Inflammatory macrophage treated with lipopolysaccharide for 1 hour (primary cell): ENCODE data around the gene FAM78A.
A peak's percentile ranks its signal among the peaks of the same experiment; 100 is the strongest.
"Not testable (repeated sequence)": the region's sequence is repeated elsewhere in the genome, so short reads cannot be mapped to it uniquely, and the experiment has no call there.

Experiments used
- DNase-seq, 2 donors: peaks; one replicate each; pipeline ENCODE4 v3.0.0-alpha.2; 2020 to 2022

FAM78A gene

GRCh38 chr9:131280660-131281059 is 4.3 kb upstream of the FAM78A start:
- no peak for DNase-seq

GRCh38 chr9:131279863-131280570 is 3.7 kb upstream of the FAM78A start:
- DNase-seq = peak in 1 of 2 donors; percentile 70

- no peak for DNase-seq
These were observed 3.0 kb upstream of the FAM78A start for GRCh38 chr9:131279196-131279862.

DNA sequence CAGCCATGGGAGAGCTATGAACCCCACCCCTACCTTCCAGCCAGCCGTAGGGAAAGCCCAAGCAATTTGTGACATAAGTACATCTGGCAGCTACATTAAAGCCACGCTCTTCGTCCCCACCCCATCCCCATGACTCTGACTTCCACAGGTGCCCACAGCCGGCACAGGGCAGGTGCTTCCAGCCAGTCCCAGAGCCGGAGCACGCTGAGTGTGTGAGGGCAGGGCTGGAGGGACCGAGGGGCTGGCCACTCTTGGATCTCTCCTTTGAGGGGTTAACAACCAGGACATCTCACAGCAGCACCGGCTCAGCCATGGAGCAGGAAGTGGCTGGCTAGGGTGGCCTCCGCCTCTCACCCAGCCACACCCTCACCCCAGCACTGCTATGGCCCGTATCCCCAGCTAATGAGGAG is 2.4 kb upstream of the FAM78A start:
- peak in 1 of 2 donors; percentile 22 for DNase-seq

GRCh38 chr9:131277910-131278701 is 1.8 kb upstream of the FAM78A start:
- DNase-seq = peak; percentile 40 to 59

DNA sequence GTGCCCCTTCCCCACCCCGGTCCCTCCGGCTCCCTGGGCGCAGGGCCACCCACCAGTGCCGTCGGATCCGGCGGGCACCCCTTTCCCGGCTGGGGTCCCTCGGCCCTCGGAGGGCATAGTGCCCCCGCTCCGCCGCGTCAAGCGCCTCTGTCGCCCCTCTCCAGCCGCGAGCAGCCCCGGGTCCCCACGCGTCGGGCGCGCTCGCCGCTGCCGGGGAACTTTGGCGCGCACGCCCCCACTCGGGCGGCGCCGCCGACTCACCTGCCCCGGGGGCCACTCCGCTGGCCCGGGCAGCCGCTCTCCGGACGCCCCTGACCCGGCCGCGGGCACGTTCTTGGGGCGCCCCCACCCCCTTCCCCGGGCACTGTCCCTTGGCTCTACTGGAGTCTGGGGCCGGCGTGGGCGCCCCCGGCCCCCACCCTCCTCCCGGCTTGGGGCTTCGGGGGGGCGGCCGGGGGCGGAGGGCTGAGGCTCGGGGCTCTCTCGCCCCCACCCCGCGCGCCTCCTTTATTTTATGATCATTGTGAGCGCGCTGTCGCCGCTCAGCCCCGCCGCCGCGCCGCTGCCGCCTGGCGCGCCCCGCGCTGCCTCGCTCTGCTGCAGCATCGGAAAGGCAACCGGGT is 1.1 kb upstream of the FAM78A start:
- DNase-seq = no peak

DNA sequence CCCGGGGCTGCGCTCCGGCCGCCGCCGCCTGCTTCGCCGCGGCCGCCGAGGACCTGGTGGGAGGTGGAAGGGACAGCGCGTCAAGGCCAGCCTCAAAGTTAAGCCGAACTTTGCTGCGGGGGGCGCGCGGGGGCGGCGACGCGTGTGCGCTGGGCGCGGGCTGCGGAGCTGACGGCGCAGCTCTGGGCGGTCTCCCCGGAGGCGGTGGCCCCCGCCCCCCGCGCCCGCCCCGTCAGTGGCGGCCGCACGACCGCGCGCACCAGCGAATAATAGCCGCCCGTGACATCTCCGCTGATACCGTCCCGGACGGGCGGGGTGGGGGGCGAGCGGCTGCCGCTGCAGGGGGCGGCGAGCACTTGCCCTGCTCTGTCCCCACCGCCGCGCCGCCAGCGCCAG is 579 bp upstream of the FAM78A start:
- DNase-seq = no peak

DNA sequence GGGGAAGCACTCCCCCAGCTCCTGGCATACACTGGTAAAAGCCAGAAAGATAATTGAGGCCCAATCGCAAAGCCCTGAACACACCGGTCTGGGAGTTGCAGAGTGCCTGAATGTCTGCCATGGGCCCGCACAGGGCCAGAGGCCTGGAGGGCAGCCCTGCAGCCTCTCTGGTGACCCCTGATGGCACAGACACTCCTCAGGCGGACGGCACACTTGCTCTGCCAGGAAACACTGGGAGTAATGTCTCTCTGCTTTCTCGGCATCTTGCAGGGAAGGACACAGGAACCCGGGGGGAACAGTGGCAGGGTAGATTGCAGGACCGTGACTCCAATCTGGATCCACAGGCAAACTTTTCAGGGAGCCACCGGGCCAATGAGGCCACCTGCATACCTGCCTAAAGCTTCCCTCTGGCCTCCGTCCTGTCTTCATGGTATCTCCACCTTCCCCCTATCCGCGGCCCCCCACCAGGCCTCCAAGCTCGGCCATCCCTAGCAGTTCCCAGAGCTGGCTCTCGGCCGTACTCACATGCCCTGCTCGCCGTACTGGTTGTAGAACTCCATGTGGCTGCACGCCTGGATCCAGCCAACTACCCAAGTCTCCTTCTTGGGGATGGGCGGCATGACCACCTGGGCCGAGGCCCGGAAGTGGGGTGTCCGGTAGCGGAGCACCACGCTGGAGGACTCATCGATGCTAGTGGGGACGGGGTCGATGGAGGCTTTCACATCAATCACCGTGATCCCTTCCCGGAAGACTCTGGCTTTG is 797 bp downstream of the FAM78A start:
- DNase-seq = peak; percentile 43 to 52

DNA sequence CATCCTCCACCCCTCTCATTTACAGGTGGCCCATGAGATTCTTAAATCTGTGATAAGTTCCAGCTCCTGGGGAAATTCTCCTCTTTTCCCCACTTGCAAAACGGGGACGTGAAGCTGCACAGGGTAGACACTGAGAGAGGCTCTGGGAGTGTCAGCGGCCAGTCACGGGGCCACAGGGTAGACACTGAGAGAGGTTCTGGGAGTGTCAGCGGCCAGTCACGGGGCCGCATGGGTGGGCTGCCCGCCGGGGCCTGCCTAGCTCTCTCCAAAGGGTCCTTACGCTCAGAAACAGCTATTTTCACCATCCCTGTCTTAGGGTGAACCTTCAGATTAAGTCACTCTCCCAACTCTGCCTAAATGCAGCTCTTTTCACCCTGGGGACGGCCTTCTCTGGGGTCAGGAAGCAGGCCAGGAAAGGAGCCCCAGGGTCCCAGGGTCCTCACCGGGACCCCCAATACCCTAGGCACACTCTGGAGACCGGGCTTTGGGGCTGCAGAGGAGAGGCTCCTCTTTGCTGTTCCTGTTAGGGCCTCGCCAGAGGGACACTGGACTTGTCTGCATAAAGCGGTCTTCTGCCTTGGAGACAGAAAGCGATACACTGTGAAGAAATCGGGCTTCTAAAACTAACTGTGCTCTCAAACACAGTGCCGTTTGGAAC is 1.5 kb downstream of the FAM78A start:
- peak; percentile 59 to 83 for DNase-seq

DNA sequence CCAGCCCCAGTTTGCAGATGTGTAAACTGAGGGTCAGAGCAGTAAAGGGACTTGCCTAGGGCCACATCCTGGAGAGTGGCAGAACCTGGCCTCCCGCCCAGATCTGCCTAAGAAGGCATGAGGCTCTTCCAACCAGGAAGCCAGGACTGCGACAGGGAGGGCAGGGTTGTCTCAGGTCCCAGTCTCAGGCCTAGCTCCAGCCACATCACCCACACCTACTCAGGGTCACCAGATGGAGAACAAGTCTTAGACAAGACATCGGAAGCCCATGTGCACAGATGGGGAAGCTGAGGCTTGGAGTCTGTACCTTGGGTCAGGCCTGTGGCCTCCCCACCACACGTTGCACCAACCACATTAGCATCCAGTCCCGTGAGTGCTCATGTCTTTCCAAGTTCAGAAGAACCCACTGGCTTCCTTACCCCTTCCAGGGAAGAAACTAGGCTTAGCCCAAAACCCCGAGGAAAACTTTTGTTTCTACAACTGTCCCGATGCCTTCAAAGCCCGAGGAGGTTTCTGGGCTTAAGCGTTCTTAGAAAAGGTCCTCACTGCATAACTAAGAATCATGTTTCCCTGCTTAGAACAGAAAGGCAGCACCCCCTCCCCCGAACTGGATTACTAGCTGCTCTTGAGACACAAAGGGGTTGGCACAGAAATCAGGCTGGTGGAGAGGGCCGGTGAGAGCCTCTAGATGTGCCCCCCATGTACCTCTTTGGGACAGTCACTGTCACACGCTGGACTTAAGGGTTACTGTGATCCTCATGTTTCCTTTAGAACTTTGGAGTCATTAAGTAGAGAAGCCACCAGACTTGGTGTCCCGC is 2.2 kb downstream of the FAM78A start:
- DNase-seq = peak in 1 of 2 donors; percentile 76

DNA sequence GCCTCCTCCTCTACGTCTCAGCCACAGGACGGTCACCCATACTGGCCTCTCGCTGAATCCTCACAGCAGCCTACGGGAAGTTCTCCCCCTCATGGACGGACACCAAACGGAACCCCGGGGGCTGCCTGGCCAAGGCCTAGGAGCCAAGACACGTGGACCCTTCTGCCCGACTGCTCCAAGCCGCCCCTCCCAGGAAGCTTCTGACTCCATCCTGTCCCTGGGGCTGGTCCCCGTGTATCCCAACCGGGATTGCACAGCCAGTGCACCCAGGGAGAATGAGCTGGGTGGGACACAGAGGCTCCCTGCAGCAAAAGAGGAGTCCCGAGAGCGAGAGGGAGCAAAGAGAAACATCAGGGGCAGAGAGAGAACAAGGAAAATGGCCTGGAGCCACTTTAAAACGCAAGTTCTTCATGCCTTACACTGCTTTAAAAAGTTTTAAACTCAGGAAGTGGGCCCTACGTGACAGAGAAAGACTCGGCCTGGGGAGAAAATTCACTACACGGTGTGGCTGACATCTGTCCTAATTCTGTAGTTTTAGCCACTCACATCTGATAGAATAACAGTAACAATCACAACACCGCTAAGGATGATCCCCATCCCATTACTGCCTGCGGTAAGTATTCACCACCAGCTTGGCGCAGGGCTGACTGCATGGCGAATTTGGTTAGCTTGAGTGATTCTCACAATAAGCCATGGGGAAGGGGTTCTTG is 3.0 kb downstream of the FAM78A start:
- DNase-seq = peak; percentile 55 to 61

DNA sequence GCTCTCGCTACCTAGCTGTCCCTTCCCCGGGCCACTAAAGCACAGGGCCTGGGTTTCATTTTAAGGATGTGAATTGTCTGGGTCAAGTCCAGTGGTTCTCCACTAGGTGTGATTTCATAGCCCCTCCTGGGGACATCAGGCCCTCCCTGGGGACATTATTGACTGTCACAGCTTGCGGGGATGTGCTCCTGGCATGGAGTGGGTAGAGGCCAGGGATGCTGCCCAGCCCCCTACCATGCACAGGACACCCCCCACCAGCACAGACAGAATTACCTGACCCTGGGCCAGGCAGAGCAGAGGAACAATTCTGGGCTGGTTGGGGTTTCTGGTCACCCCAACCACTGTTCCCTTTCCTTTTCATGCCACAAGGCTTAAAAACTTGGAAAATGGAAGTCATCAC is 4.1 kb downstream of the FAM78A start:
- no peak for DNase-seq

DNA sequence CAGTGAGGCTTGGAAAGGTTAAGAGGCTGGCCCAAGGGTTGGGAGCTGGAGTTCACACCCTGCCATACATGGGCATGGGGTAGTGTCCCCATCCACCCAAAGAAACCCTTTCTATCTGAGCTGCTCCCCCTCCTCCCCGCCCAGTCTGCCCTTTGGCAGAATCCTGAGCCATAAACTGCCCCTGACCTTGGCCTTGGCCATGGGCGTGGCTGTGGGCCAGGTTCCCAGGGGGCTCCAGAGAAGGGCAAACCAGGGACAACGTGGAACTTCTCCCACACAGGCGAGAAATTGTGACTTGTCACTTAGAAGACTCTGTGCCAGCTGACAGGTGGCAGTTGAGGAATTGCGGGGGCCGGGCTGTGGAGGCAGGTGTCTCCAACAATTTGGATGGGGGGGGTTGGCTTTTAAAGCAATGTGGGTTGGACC is 4.8 kb downstream of the FAM78A start:
- no peak for DNase-seq

DNA sequence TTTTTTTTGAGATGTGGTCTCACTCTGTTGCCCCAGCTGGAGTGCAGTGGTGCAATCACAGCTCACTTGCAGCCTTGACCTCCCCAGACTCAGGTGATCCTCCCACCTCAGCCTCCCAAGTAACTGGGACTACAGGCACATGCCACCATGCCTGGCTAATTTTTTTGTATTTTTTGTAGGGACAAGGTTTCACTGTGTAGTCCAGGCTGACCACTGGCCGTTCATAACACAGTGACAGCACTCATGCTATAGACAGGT is 5.4 kb downstream of the FAM78A start:
- DNase-seq = not testable (repeated sequence)

GRCh38 chr9:131270171-131271015 is 5.9 kb downstream of the FAM78A start:
- DNase-seq = peak; percentile 82 to 97

DNA sequence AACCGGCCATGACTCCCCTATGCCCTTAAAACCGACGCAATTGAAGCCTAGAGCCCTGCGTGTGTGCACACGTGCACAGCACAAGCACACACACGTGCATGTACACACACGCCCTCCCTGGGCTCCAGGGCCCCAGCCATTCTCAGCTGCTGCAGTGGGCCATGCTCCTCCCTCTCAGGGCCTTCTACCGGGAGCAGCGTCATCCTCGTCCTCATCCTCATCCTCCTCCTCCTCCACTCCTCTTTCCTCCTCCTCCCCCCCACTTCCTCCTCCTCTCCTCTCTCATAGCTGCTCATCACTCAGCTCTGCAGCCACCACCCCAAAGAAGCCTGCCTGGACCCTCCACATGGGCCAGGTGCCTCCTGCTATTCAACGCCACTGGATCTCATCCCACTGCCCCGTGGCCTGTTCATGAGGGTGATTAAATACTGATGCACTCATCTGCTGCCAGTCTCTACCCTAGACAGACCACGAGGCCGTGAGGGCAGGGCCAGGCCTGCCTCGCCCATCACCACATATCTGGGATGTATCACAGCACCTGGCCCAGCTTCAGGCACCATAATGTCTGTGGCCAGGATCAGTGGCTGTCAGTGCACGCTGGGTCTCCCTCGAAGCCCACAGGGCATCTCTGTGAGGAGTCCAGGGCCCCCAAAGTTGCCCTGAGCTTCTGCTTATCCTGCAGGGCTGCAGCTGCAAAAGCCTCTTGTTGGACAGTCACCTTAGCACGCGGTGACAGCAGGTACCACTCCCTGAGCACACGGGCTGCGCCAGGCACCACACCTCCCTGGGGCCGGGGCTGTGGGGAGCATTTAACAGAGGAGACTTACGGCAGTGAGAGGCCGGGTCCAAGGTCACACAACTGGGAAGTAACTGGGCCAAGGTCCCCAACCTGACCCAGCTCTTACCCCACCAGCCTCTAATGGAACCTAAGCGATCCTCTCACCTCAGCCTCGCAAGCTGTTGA is 9.8 kb downstream of the FAM78A start:
- DNase-seq = no peak

GRCh38 chr9:131264231-131264630 is 12.1 kb downstream of the FAM78A start:
- no peak for DNase-seq

DNA sequence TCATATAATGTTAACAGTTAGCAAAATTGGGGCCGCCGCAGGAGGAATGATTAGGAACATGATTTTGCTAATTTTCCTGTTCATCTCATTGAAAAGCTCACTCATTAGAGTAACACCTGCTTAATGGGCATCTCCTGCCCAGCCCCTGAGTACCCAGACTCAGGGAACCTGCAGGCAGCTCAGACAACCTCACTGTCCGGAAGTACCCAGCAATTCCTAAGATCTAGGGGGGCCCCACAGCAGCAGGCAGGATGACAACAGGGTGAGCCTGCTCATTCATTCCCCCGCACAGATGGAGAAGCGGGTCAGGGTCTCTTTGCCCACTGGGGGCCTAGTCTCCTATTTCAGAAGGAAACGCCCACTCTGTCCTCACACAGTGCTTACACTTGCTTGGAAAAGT is 12.6 kb downstream of the FAM78A start:
- no peak for DNase-seq

DNA sequence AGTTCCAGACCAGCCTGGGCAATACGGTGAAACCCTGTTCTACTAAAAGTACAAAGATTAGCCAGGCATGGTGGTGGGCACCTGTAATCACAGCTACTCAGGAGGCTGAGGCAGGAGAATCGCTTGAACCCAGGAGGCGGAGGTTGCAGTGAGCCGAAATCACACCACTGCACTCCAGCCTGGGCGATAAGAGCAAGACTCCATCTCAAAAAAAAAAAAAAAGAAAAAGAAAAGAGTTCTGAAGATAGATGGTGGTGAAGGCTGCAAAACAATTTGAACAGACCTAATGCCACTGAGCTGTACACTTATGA is 13.3 kb downstream of the FAM78A start:
- not testable (repeated sequence) for DNase-seq
